DOHH2 (cell line): ENCODE measurements around the gene YWHAH.

Experiments used
- CTCF ChIP-seq: fragments of 200-600 bp; sonication (generic); IDR thresholded peaks from one replicate; pipeline ENCODE4 v1.5.1; 2014; ENCODE audit warnings: antibody characterized with exemption, mild to moderate bottlenecking, low read depth, low read length; ENCODE audit not compliant: poor library complexity, severe bottlenecking
- EZH2phosphoT487 ChIP-seq: fragments of 200-600 bp; sonication (generic); IDR thresholded peaks from 2 replicates; pipeline ENCODE4 v1.6.1; 2017; ENCODE audit warnings: borderline replicate concordance, mild to moderate bottlenecking, antibody characterized with exemption, low read length, moderate library complexity, mixed read lengths

GRCh38 chr22:31969789-31970489 is 25.6 kb downstream of the YWHAH start:
- TF ChIP-seq CTCF: peak; percentile 63
- no peak for TF ChIP-seq EZH2phosphoT487
